MM.1S (cell line): ENCODE data around the gene ADD2.

Experiments
- DNase-seq: peaks from one replicate; pipeline ENCODE4 v3.0.0-alpha.2; 2015
- H2AFZ ChIP-seq: fragments of 300-600 bp; sonication (generic); 2 replicates; pipeline ENCODE4 v1.6.0; 2016; ENCODE audit warnings: antibody characterized with exemption, low read length
- H3F3A ChIP-seq: fragments of 300-600 bp; sonication (generic); 2 replicates; pipeline ENCODE4 v1.6.1; 2016; ENCODE audit warnings: mild to moderate bottlenecking, antibody characterized with exemption, low read length, moderate library complexity, mixed read lengths; ENCODE audit not compliant: insufficient read depth
- H3K27ac ChIP-seq: fragments of 300-600 bp; sonication (generic); 2 replicates; pipeline ENCODE4 v1.5.1; 2016; ENCODE audit warnings: mild to moderate bottlenecking, low read length
- H3K27me3 ChIP-seq: fragments of 300-600 bp; sonication (generic); replicated peaks from 2 replicates; pipeline ENCODE4 v1.6.0; 2016; ENCODE audit warnings: low read length; ENCODE audit not compliant: insufficient read depth
- H3K36me3 ChIP-seq: fragments of 300-600 bp; sonication (generic); replicated peaks from 2 replicates; pipeline ENCODE4 v1.6.1; 2016; ENCODE audit warnings: mild to moderate bottlenecking, low read length, mixed read lengths; ENCODE audit not compliant: insufficient read depth
- H3K4me1 ChIP-seq: fragments of 300-600 bp; sonication (generic); 2 replicates; pipeline ENCODE4 v1.6.1; 2016; ENCODE audit warnings: low read length, mixed read lengths
- H3K4me2 ChIP-seq: fragments of 300-600 bp; sonication (generic); 2 replicates; pipeline ENCODE4 v1.6.0; 2016; ENCODE audit warnings: low read depth, low read length
- H3K4me3 ChIP-seq: fragments of 300-600 bp; sonication (generic); 2 replicates; pipeline ENCODE4 v1.5.1; 2016; ENCODE audit warnings: low read length, mixed read lengths
- H3K79me2 ChIP-seq: fragments of 300-600 bp; sonication (generic); 2 replicates; pipeline ENCODE4 v1.6.1; 2016; ENCODE audit warnings: mixed run types, low read length, mixed read lengths
- H3K9ac ChIP-seq: fragments of 300-600 bp; sonication (generic); 2 replicates; pipeline ENCODE4 v1.6.1; 2016; ENCODE audit warnings: low read length, mixed read lengths
- H3K9me2 ChIP-seq: fragments of 300-600 bp; sonication (generic); replicated peaks from 2 replicates; pipeline ENCODE4 v1.6.1; 2016; ENCODE audit warnings: mild to moderate bottlenecking, low read length, mixed read lengths; ENCODE audit not compliant: insufficient read depth
- H3K9me3 ChIP-seq: fragments of 300-600 bp; sonication (generic); replicated peaks from 2 replicates; pipeline ENCODE4 v1.6.1; 2016; ENCODE audit warnings: mild to moderate bottlenecking, low read length, mixed read lengths; ENCODE audit not compliant: insufficient read depth
- H4K20me1 ChIP-seq: fragments of 300-600 bp; sonication (generic); 2 replicates; pipeline ENCODE4 v1.6.1; 2016; ENCODE audit warnings: mild to moderate bottlenecking, low read length, moderate library complexity, mixed read lengths; ENCODE audit not compliant: insufficient read depth
- EZH2 ChIP-seq: fragments of 300-600 bp; sonication (generic); optimal IDR thresholded peaks from 2 replicates; pipeline ENCODE3; 2017; ENCODE audit warnings: low read depth, mild to moderate bottlenecking, antibody characterized with exemption, low read length, mixed read lengths
- EZH2phosphoT487 ChIP-seq: fragments of 300-600 bp; sonication (generic); IDR thresholded peaks from 2 replicates; pipeline ENCODE4 v1.6.1; 2018; ENCODE audit warnings: antibody characterized with exemption, low read length
- TF ChIP-seq, protein P1 (sequence below): fragments of 300-600 bp; sonication (generic); IDR thresholded peaks from 2 replicates; pipeline ENCODE4 v1.5.1; 2016; ENCODE audit warnings: antibody characterized with exemption, low read length, mixed read lengths

ADD2 gene

GRCh38 chr2:70707706-70708105 is 60.3 kb downstream of the ADD2 start:
- Histone ChIP-seq H3K27ac (no peak overlapping the region), H3K27me3 (no peaks in the 10 kb centered on the region), H3K4me2 (no peak overlapping the region), H3K79me2 (no peaks in the 10 kb centered on the region), H4K20me1 (no peaks in the 10 kb centered on the region), H3K4me3 (no peak overlapping the region), H3K9ac (no peak overlapping the region), H3K9me3 (no peaks in the 10 kb centered on the region), H3F3A (no peaks in the 10 kb centered on the region), H2AFZ (no peak overlapping the region), H3K36me3 (no peaks in the 10 kb centered on the region), H3K4me1 (no peaks in the 10 kb centered on the region), H3K9me2 (no peaks in the 10 kb centered on the region)
- TF ChIP-seq EZH2 = no peak
- no peak for TF ChIP-seq EZH2phosphoT487
- TF ChIP-seq, protein P1, sequence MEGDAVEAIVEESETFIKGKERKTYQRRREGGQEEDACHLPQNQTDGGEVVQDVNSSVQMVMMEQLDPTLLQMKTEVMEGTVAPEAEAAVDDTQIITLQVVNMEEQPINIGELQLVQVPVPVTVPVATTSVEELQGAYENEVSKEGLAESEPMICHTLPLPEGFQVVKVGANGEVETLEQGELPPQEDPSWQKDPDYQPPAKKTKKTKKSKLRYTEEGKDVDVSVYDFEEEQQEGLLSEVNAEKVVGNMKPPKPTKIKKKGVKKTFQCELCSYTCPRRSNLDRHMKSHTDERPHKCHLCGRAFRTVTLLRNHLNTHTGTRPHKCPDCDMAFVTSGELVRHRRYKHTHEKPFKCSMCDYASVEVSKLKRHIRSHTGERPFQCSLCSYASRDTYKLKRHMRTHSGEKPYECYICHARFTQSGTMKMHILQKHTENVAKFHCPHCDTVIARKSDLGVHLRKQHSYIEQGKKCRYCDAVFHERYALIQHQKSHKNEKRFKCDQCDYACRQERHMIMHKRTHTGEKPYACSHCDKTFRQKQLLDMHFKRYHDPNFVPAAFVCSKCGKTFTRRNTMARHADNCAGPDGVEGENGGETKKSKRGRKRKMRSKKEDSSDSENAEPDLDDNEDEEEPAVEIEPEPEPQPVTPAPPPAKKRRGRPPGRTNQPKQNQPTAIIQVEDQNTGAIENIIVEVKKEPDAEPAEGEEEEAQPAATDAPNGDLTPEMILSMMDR = no peak
- no peak for DNase-seq

DNA sequence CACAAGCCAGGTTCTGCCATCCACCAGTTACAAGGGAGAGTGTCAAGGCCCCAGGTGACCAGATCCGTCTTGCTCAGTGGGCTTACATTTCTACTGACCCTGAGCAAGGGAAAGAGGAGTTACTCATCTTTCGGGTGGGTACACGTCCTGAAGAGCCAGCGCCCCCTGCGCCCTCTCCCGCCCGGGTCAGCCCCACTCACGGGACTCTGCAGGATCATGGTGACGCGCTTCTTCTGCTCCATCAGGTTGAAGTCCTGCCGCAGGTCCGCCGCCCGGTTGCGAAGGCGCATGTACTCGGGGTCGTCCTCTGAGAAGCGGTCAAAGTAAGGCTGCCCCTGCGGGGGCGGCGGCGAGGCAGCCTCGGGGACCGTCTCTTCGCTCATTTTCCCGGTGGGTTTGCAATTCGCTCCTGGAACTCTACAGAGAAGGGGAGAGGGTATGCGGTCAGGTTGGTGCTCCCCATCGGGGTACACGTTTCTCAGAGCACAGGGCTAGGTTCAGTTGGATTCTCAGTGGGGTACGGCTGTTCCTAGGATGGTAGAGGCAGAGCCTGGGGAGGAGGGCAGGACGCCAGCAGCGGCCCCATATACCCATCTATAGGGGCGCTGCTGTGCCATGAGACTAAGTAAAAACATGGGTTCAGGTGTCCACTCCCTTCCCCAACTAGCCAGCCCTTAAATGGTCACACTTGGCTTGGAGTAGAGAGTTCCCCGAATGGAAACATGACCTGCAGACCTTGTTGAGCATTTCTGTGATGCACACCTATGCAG is 61.8 kb downstream of the ADD2 start:
- Histone ChIP-seq H3F3A (no peaks in the 10 kb centered on the region), H2AFZ (no peak overlapping the region), H3K36me3 (no peaks in the 10 kb centered on the region), H3K4me1 (no peaks in the 10 kb centered on the region), H3K4me3 (no peak overlapping the region), H3K79me2 (no peaks in the 10 kb centered on the region), H3K27me3 (no peaks in the 10 kb centered on the region), H3K4me2 (no peak overlapping the region), H3K27ac (no peak overlapping the region), H3K9me2 (no peaks in the 10 kb centered on the region), H4K20me1 (no peaks in the 10 kb centered on the region), H3K9ac (no peak overlapping the region), H3K9me3 (no peaks in the 10 kb centered on the region)
- TF ChIP-seq EZH2phosphoT487 = no peak
- TF ChIP-seq, protein P1 = no peak
- TF ChIP-seq EZH2 = no peak
- no peak for DNase-seq

DNA sequence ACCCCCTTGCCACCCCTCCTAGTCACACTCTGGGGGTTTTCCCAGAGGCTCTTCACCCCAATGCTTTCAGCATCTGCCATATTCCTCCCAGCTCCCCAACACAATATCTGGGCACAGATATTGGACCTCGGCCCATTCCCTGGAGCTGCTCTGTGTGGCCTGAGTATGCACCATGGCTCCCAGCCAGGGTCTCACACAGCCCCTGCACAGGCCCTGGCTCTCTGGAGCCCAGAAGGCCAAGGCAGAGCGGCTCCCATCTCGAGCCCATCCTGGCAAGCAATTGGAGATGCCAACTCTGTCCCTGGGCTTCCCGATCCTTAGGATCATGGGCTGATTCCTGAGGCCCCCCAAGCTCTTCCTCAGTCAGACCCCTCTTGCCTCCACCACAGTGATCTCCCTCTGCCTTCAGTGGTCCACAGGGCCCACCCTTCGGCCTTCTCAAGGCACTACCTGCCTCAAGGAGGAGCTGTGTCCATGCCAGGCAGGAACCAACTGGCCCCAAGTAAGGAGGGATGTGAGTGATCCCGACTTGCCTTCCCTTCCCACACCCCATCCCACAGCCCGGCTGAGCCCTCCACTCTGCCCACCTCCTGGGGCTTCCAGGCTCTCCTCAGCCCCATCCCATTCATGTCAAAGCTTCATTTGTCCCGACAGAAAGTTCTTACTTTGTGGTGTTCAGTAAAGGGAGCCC is 62.7 kb downstream of the ADD2 start:
- TF ChIP-seq, protein P1 = no peak
- TF ChIP-seq EZH2phosphoT487 = no peak
- TF ChIP-seq EZH2 = no peak
- H2AFZ ChIP-seq = no peak overlapping the region
- no peak overlapping the region for H3K4me3 ChIP-seq
- H3K79me2 ChIP-seq = no peaks in the 10 kb centered on the region
- no peaks in the 10 kb centered on the region for H3F3A ChIP-seq
- no peak for DNase-seq
- no peaks in the 10 kb centered on the region for H4K20me1 ChIP-seq
- H3K9ac ChIP-seq = no peak overlapping the region
- no peaks in the 10 kb centered on the region for H3K9me2 ChIP-seq
- H3K27me3 ChIP-seq = no peaks in the 10 kb centered on the region
- H3K4me2 ChIP-seq = no peak overlapping the region
- no peaks in the 10 kb centered on the region for H3K36me3 ChIP-seq
- no peak overlapping the region for H3K27ac ChIP-seq
- H3K4me1 ChIP-seq = no peaks in the 10 kb centered on the region
- H3K9me3 ChIP-seq = no peaks in the 10 kb centered on the region
